ENCODE data around the gene ARMH3. TPM values are rescaled to one million over a fixed set of nuclear protein-coding genes. Genes with fewer than 3 reads are reported as not detected.
A peak's percentile ranks its signal among the peaks of the same experiment; 100 is the strongest.

Gene ARMH3
- total RNA-seq, 2 experiments from 2014 or later, result 12.3 to 12.6 TPM

GRCh38 chr10:101969412-101969922, 86.5 kb downstream of the ARMH3 start:
- Mint-ChIP-seq H3K9me3 (no peaks in the 10 kb centered on the region), H3K4me1 (ENCODE audit: low read depth) (peaks cover 38% of the 10 kb centered on the region), H3K27ac (peak overlapping the region; percentile 85), H3K4me3 (no peak overlapping the region), H3K27me3 (ENCODE audit: low read depth) (no peaks in the 10 kb centered on the region), H3K36me3 (ENCODE audit: low read depth) (peaks cover 8% of the 10 kb centered on the region)
- intact Hi-C loops (cut with micrococcal nuclease), result no loop called here
- no peak for DNase-seq
- CTCF ChIA-PET, result interaction anchor here (0.5 to 1.8 kb wide), 7 partner anchors 27 to 292 kb away, joined by 3 to 4 read pairs (median 4); no protein-coding TSS in a partner anchor

- DNase-seq, result no peak
- Mint-ChIP-seq H3K4me3 (no peak overlapping the region), H3K36me3 (ENCODE audit: low read depth) (peaks cover 8% of the 10 kb centered on the region), H3K4me1 (ENCODE audit: low read depth) (peaks cover 33% of the 10 kb centered on the region), H3K27me3 (ENCODE audit: low read depth) (no peaks in the 10 kb centered on the region), H3K27ac (peak overlapping the region; percentile 85), H3K9me3 (no peaks in the 10 kb centered on the region)
- intact Hi-C loops (cut with micrococcal nuclease), result no loop called here
- CTCF ChIA-PET, result interaction anchor here (0.6 to 1.8 kb wide), 6 partner anchors 27 to 129 kb away, joined by 3 to 4 read pairs (median 4); no protein-coding TSS in a partner anchor
Observed at GRCh38 chr10:101968940-101969321, 87.0 kb downstream of the ARMH3 start.

GRCh38 chr10:101968286-101968939, 87.6 kb downstream of the ARMH3 start:
- peaks cover 6% of the 10 kb centered on the region for H3K36me3 Mint-ChIP-seq (ENCODE audit: low read depth)
- intact Hi-C loops (cut with micrococcal nuclease), result no loop called here
- H3K27me3 Mint-ChIP-seq (ENCODE audit: low read depth), result no peaks in the 10 kb centered on the region
- no peak overlapping the region for H3K4me3 Mint-ChIP-seq
- CTCF ChIA-PET, result interaction anchor here (0.6 to 1.8 kb wide), 6 partner anchors 28 to 128 kb away, joined by 3 to 4 read pairs (median 4); no protein-coding TSS in a partner anchor
- H3K27ac Mint-ChIP-seq, result peak overlapping the region; percentile 85
- no peak for DNase-seq
- no peaks in the 10 kb centered on the region for H3K9me3 Mint-ChIP-seq
- peaks cover 28% of the 10 kb centered on the region for H3K4me1 Mint-ChIP-seq (ENCODE audit: low read depth)

- Mint-ChIP-seq H3K27me3 (ENCODE audit: low read depth) (no peaks in the 10 kb centered on the region), H3K4me3 (no peak overlapping the region), H3K27ac (no peak overlapping the region), H3K4me1 (ENCODE audit: low read depth) (peaks cover 26% of the 10 kb centered on the region), H3K9me3 (no peaks in the 10 kb centered on the region), H3K36me3 (ENCODE audit: low read depth) (peaks cover 5% of the 10 kb centered on the region)
- CTCF ChIA-PET, result interaction anchor here (0.9 kb wide), 1 partner anchor 66 kb away, joined by 3 read pairs; no protein-coding TSS in a partner anchor
- intact Hi-C loops (cut with micrococcal nuclease), result no loop called here
- no peak for DNase-seq
Observed at GRCh38 chr10:101967713-101968112, 88.3 kb downstream of the ARMH3 start.

GRCh38 chr10:101967119-101967518, 88.9 kb downstream of the ARMH3 start:
- intact Hi-C loops (cut with micrococcal nuclease), result no loop called here

GRCh38 chr10:101965075-101965765, 90.8 kb downstream of the ARMH3 start:
- H3K36me3 Mint-ChIP-seq (ENCODE audit: low read depth), result peaks cover 2% of the 10 kb centered on the region
- no peaks in the 10 kb centered on the region for H3K27me3 Mint-ChIP-seq (ENCODE audit: low read depth)
- no peak overlapping the region for H3K27ac Mint-ChIP-seq
- intact Hi-C loops (cut with micrococcal nuclease), result no loop called here
- peaks cover 21% of the 10 kb centered on the region for H3K4me1 Mint-ChIP-seq (ENCODE audit: low read depth)
- CTCF ChIA-PET, result no interaction called here
- no peaks in the 10 kb centered on the region for H3K9me3 Mint-ChIP-seq
- no peak for DNase-seq
- H3K4me3 Mint-ChIP-seq, result no peak overlapping the region

More at GRCh38 chr10:101967119-101967518, 88.9 kb downstream of the ARMH3 start:
- peaks cover 5% of the 10 kb centered on the region for H3K36me3 Mint-ChIP-seq (ENCODE audit: low read depth)
- DNase-seq, result no peak
- peaks cover 26% of the 10 kb centered on the region for H3K4me1 Mint-ChIP-seq (ENCODE audit: low read depth)
- no peaks in the 10 kb centered on the region for H3K9me3 Mint-ChIP-seq
- no peak overlapping the region for H3K27ac Mint-ChIP-seq
- H3K27me3 Mint-ChIP-seq (ENCODE audit: low read depth), result no peaks in the 10 kb centered on the region
- no peak overlapping the region for H3K4me3 Mint-ChIP-seq
- CTCF ChIA-PET, result interaction anchor here (0.6 to 0.9 kb wide), 2 partner anchors 29 to 65 kb away, joined by 3 read pairs; no protein-coding TSS in a partner anchor

- Mint-ChIP-seq H3K4me1 (ENCODE audit: low read depth) (no peaks in the 10 kb centered on the region), H3K4me3 (no peak overlapping the region), H3K27me3 (ENCODE audit: low read depth) (no peaks in the 10 kb centered on the region), H3K36me3 (ENCODE audit: low read depth) (peaks cover 5% of the 10 kb centered on the region), H3K27ac (no peak overlapping the region), H3K9me3 (no peaks in the 10 kb centered on the region)
- no peak for DNase-seq
- CTCF ChIA-PET, result interaction anchor here (0.7 kb wide), 1 partner anchor 110 kb away, joined by 3 read pairs; no protein-coding TSS in a partner anchor
- intact Hi-C loops (cut with micrococcal nuclease), result no loop called here
Observed at GRCh38 chr10:101961591-101962498, 94.1 kb downstream of the ARMH3 start.

GRCh38 chr10:101960879-101961395, 95.0 kb downstream of the ARMH3 start:
- peaks cover 9% of the 10 kb centered on the region for H3K36me3 Mint-ChIP-seq (ENCODE audit: low read depth)
- H3K27ac Mint-ChIP-seq, result no peak overlapping the region
- H3K27me3 Mint-ChIP-seq (ENCODE audit: low read depth), result no peaks in the 10 kb centered on the region
- H3K4me3 Mint-ChIP-seq, result no peak overlapping the region
- no peaks in the 10 kb centered on the region for H3K4me1 Mint-ChIP-seq (ENCODE audit: low read depth)
- no peak for DNase-seq
- intact Hi-C loops (cut with micrococcal nuclease), result no loop called here
- CTCF ChIA-PET, result interaction anchor here (0.8 kb wide), 1 partner anchor 49 kb away, joined by 3 read pairs; no protein-coding TSS in a partner anchor
- H3K9me3 Mint-ChIP-seq, result no peaks in the 10 kb centered on the region

GRCh38 chr10:101959346-101959916, 96.5 kb downstream of the ARMH3 start:
- Mint-ChIP-seq H3K27ac (no peak overlapping the region), H3K4me1 (ENCODE audit: low read depth) (no peaks in the 10 kb centered on the region), H3K27me3 (ENCODE audit: low read depth) (no peaks in the 10 kb centered on the region), H3K36me3 (ENCODE audit: low read depth) (peaks cover 18% of the 10 kb centered on the region), H3K4me3 (no peak overlapping the region), H3K9me3 (no peaks in the 10 kb centered on the region)
- intact Hi-C loops (cut with micrococcal nuclease), result no loop called here
- CTCF ChIA-PET, result interaction anchor here (1.8 kb wide), 1 partner anchor 70 kb away, joined by 8 read pairs; no protein-coding TSS in a partner anchor
- DNase-seq, result no peak

- Mint-ChIP-seq H3K27ac (no peak overlapping the region), H3K4me3 (no peak overlapping the region), H3K36me3 (ENCODE audit: low read depth) (peaks cover 22% of the 10 kb centered on the region), H3K4me1 (ENCODE audit: low read depth) (no peaks in the 10 kb centered on the region), H3K27me3 (ENCODE audit: low read depth) (no peaks in the 10 kb centered on the region), H3K9me3 (no peaks in the 10 kb centered on the region)
- DNase-seq, result no peak
- CTCF ChIA-PET, result interaction anchor here (1.4 to 1.9 kb wide), 3 partner anchors 51 to 123 kb away, joined by 4 to 8 read pairs (median 5); no protein-coding TSS in a partner anchor
- intact Hi-C loops (cut with micrococcal nuclease), result no loop called here
Observed at GRCh38 chr10:101958691-101959090, 97.3 kb downstream of the ARMH3 start.

GRCh38 chr10:101956898-101957297, 99.1 kb downstream of the ARMH3 start:
- intact Hi-C loops (cut with micrococcal nuclease), result no loop called here
- CTCF ChIA-PET, result interaction anchor here (0.9 kb wide), 1 partner anchor 53 kb away, joined by 3 read pairs; no protein-coding TSS in a partner anchor
- Mint-ChIP-seq H3K4me3 (no peak overlapping the region), H3K36me3 (ENCODE audit: low read depth) (peaks cover 40% of the 10 kb centered on the region), H3K9me3 (peaks cover 3% of the 10 kb centered on the region), H3K27ac (no peak overlapping the region), H3K27me3 (ENCODE audit: low read depth) (no peaks in the 10 kb centered on the region), H3K4me1 (ENCODE audit: low read depth) (no peaks in the 10 kb centered on the region)
- no peak for DNase-seq

Measured in activated naive CD4-positive, alpha-beta T cell treated with anti-CD3 and anti-CD28 coated beads for 36 hours (primary cell).